RPMI7951 (cell line): ENCODE data around the gene OR51B4. TPM values are rescaled to one million over a fixed set of nuclear protein-coding genes. Genes with fewer than 3 reads are reported as not detected.
"Not testable (repeated sequence)": the region's sequence is repeated elsewhere in the genome, so short reads cannot be mapped to it uniquely, and the experiment has no call there.

Experiments
- DNase-seq: peaks from one replicate; pipeline ENCODE4 v3.0.0-alpha.2; 2012; ENCODE audit warnings: low read depth
- total RNA-seq: library from RNA; depleted of rRNA; stranded (reverse); fragments of >200 nt; shearing (Covaris generic); gene quantifications from 2 replicates; pipeline ENCODE4 v1.2.3, GENCODE V29; 2014

OR51B4 gene
- total RNA-seq, 1 experiment from 2014 or later, result not detected

GRCh38 chr11:5294342-5294995, 7.3 kb downstream of the OR51B4 start:
- DNase-seq, result not testable (repeated sequence)

GRCh38 chr11:5293028-5293427, 8.7 kb downstream of the OR51B4 start:
- DNase-seq, result peak; percentile 24

GRCh38 chr11:5291207-5291838, 10.4 kb downstream of the OR51B4 start:
- DNase-seq, result peak; percentile 55

GRCh38 chr11:5290106-5290505, 11.6 kb downstream of the OR51B4 start:
- no peak for DNase-seq

- no peak for DNase-seq
Measured at GRCh38 chr11:5289696-5290095, 12.1 kb downstream of the OR51B4 start.

GRCh38 chr11:5288906-5289550, 12.7 kb downstream of the OR51B4 start:
- DNase-seq, result no peak

GRCh38 chr11:5288108-5288905, 13.4 kb downstream of the OR51B4 start:
- peak; percentile 45 for DNase-seq

- no peak for DNase-seq
Measured at GRCh38 chr11:5286901-5287300, 14.8 kb downstream of the OR51B4 start.

- no peak for DNase-seq
Measured at GRCh38 chr11:5286351-5286750, 15.4 kb downstream of the OR51B4 start.

GRCh38 chr11:5285703-5286340, 15.9 kb downstream of the OR51B4 start:
- peak; percentile 25 for DNase-seq

GRCh38 chr11:5284637-5285036, 17.1 kb downstream of the OR51B4 start:
- DNase-seq, result no peak

GRCh38 chr11:5283882-5284281, 17.9 kb downstream of the OR51B4 start:
- DNase-seq, result no peak

GRCh38 chr11:5283086-5283485, 18.7 kb downstream of the OR51B4 start:
- DNase-seq, result no peak

- no peak for DNase-seq
Measured at GRCh38 chr11:5282628-5283027, 19.1 kb downstream of the OR51B4 start.

- DNase-seq, result no peak
Measured at GRCh38 chr11:5281596-5281995, 20.1 kb downstream of the OR51B4 start.

GRCh38 chr11:5280582-5281102, 21.1 kb downstream of the OR51B4 start:
- peak; percentile 99 for DNase-seq

- no peak for DNase-seq
Measured at GRCh38 chr11:5279471-5280090, 22.2 kb downstream of the OR51B4 start.

GRCh38 chr11:5277807-5278382, 23.9 kb downstream of the OR51B4 start:
- no peak for DNase-seq

GRCh38 chr11:5276697-5277096, 25.0 kb downstream of the OR51B4 start:
- no peak for DNase-seq

GRCh38 chr11:5275369-5276110, 26.2 kb downstream of the OR51B4 start:
- DNase-seq, result no peak
